ENCODE measurements around the gene WHRN.
A peak's percentile ranks its signal among the peaks of the same experiment; 100 is the strongest.

Gene WHRN

GRCh38 chr9:114461468-114461867 lies 43.8 kb downstream of the WHRN start:
- Mint-ChIP-seq H3K4me1 (ENCODE audit: low read depth) (peaks cover 8% of the 10 kb centered on the region), H3K27me3 (no peaks in the 10 kb centered on the region), H3K9me3 (no peaks in the 10 kb centered on the region), H3K4me3 (no peak overlapping the region), H3K36me3 (ENCODE audit: low read depth) (no peaks in the 10 kb centered on the region), H3K27ac (no peak overlapping the region)

GRCh38 chr9:114460513-114461199 lies 44.6 kb downstream of the WHRN start:
- peaks cover 5% of the 10 kb centered on the region for H3K4me1 Mint-ChIP-seq (ENCODE audit: low read depth)
- no peak overlapping the region for H3K4me3 Mint-ChIP-seq
- no peak overlapping the region for H3K27ac Mint-ChIP-seq
- H3K36me3 Mint-ChIP-seq (ENCODE audit: low read depth) = no peaks in the 10 kb centered on the region
- H3K27me3 Mint-ChIP-seq = no peaks in the 10 kb centered on the region
- no peaks in the 10 kb centered on the region for H3K9me3 Mint-ChIP-seq

GRCh38 chr9:114459464-114459863 lies 45.8 kb downstream of the WHRN start:
- Mint-ChIP-seq H3K27ac (no peak overlapping the region), H3K4me3 (no peak overlapping the region), H3K36me3 (ENCODE audit: low read depth) (no peaks in the 10 kb centered on the region), H3K9me3 (no peaks in the 10 kb centered on the region), H3K27me3 (no peaks in the 10 kb centered on the region), H3K4me1 (ENCODE audit: low read depth) (no peaks in the 10 kb centered on the region)

- H3K27ac Mint-ChIP-seq = no peak overlapping the region
Observed at GRCh38 chr9:114456929-114457328, 48.3 kb downstream of the WHRN start.

GRCh38 chr9:114454652-114455051 lies 50.6 kb downstream of the WHRN start:
- H3K9me3 Mint-ChIP-seq = no peaks in the 10 kb centered on the region
- H3K27me3 Mint-ChIP-seq = no peaks in the 10 kb centered on the region
- no peaks in the 10 kb centered on the region for H3K36me3 Mint-ChIP-seq (ENCODE audit: low read depth)
- no peak overlapping the region for H3K4me3 Mint-ChIP-seq
- peaks cover 26% of the 10 kb centered on the region for H3K4me1 Mint-ChIP-seq (ENCODE audit: low read depth)
- no peak overlapping the region for H3K27ac Mint-ChIP-seq

More at GRCh38 chr9:114456929-114457328, 48.3 kb downstream of the WHRN start:
- Mint-ChIP-seq H3K4me3 (no peak overlapping the region), H3K36me3 (ENCODE audit: low read depth) (no peaks in the 10 kb centered on the region), H3K27me3 (no peaks in the 10 kb centered on the region), H3K4me1 (ENCODE audit: low read depth) (peaks cover 13% of the 10 kb centered on the region), H3K9me3 (no peaks in the 10 kb centered on the region)

GRCh38 chr9:114452219-114453165 lies 52.8 kb downstream of the WHRN start:
- Mint-ChIP-seq H3K9me3 (no peaks in the 10 kb centered on the region), H3K27me3 (no peaks in the 10 kb centered on the region), H3K4me1 (ENCODE audit: low read depth) (peaks cover 31% of the 10 kb centered on the region), H3K36me3 (ENCODE audit: low read depth) (no peaks in the 10 kb centered on the region), H3K27ac (peak overlapping the region; percentile 47), H3K4me3 (no peak overlapping the region)

GRCh38 chr9:114451707-114452031 lies 53.6 kb downstream of the WHRN start:
- Mint-ChIP-seq H3K9me3 (no peaks in the 10 kb centered on the region), H3K36me3 (ENCODE audit: low read depth) (no peaks in the 10 kb centered on the region), H3K4me1 (ENCODE audit: low read depth) (peaks cover 31% of the 10 kb centered on the region), H3K4me3 (no peak overlapping the region), H3K27ac (peak overlapping the region; percentile 23), H3K27me3 (no peaks in the 10 kb centered on the region)

GRCh38 chr9:114450833-114451706 lies 54.2 kb downstream of the WHRN start:
- Mint-ChIP-seq H3K4me3 (no peak overlapping the region), H3K9me3 (no peaks in the 10 kb centered on the region), H3K27me3 (no peaks in the 10 kb centered on the region), H3K4me1 (ENCODE audit: low read depth) (peaks cover 31% of the 10 kb centered on the region), H3K36me3 (ENCODE audit: low read depth) (no peaks in the 10 kb centered on the region), H3K27ac (no peak overlapping the region)

- Mint-ChIP-seq H3K4me1 (ENCODE audit: low read depth) (peaks cover 31% of the 10 kb centered on the region), H3K36me3 (ENCODE audit: low read depth) (no peaks in the 10 kb centered on the region), H3K9me3 (no peaks in the 10 kb centered on the region), H3K27ac (no peak overlapping the region), H3K4me3 (no peak overlapping the region), H3K27me3 (no peaks in the 10 kb centered on the region)
Observed at GRCh38 chr9:114450181-114450580, 55.1 kb downstream of the WHRN start.

GRCh38 chr9:114449236-114449635 lies 56.0 kb downstream of the WHRN start:
- Mint-ChIP-seq H3K9me3 (no peaks in the 10 kb centered on the region), H3K36me3 (ENCODE audit: low read depth) (no peaks in the 10 kb centered on the region), H3K4me3 (no peak overlapping the region), H3K27me3 (no peaks in the 10 kb centered on the region), H3K4me1 (ENCODE audit: low read depth) (peaks cover 31% of the 10 kb centered on the region), H3K27ac (no peak overlapping the region)

GRCh38 chr9:114448706-114449105 lies 56.6 kb downstream of the WHRN start:
- Mint-ChIP-seq H3K4me1 (ENCODE audit: low read depth) (peaks cover 31% of the 10 kb centered on the region), H3K27me3 (no peaks in the 10 kb centered on the region), H3K27ac (no peak overlapping the region), H3K4me3 (no peak overlapping the region), H3K9me3 (no peaks in the 10 kb centered on the region), H3K36me3 (ENCODE audit: low read depth) (no peaks in the 10 kb centered on the region)

GRCh38 chr9:114446672-114447450 lies 58.4 kb downstream of the WHRN start:
- H3K36me3 Mint-ChIP-seq (ENCODE audit: low read depth) = no peaks in the 10 kb centered on the region
- H3K4me3 Mint-ChIP-seq = no peak overlapping the region
- H3K9me3 Mint-ChIP-seq = no peaks in the 10 kb centered on the region
- H3K4me1 Mint-ChIP-seq (ENCODE audit: low read depth) = peaks cover 18% of the 10 kb centered on the region
- no peaks in the 10 kb centered on the region for H3K27me3 Mint-ChIP-seq
- H3K27ac Mint-ChIP-seq = no peak overlapping the region

- H3K9me3 Mint-ChIP-seq = no peaks in the 10 kb centered on the region
- H3K27ac Mint-ChIP-seq = no peak overlapping the region
- no peak overlapping the region for H3K4me3 Mint-ChIP-seq
- no peaks in the 10 kb centered on the region for H3K27me3 Mint-ChIP-seq
- H3K36me3 Mint-ChIP-seq (ENCODE audit: low read depth) = no peaks in the 10 kb centered on the region
- peaks cover 9% of the 10 kb centered on the region for H3K4me1 Mint-ChIP-seq (ENCODE audit: low read depth)
Observed at GRCh38 chr9:114446036-114446435, 59.2 kb downstream of the WHRN start.

- H3K27me3 Mint-ChIP-seq = no peaks in the 10 kb centered on the region
- no peaks in the 10 kb centered on the region for H3K36me3 Mint-ChIP-seq (ENCODE audit: low read depth)
- no peaks in the 10 kb centered on the region for H3K9me3 Mint-ChIP-seq
- no peak overlapping the region for H3K27ac Mint-ChIP-seq
- no peak overlapping the region for H3K4me3 Mint-ChIP-seq
- peaks cover 5% of the 10 kb centered on the region for H3K4me1 Mint-ChIP-seq (ENCODE audit: low read depth)
Observed at GRCh38 chr9:114445616-114446015, 59.7 kb downstream of the WHRN start.

Data from stimulated activated naive CD8-positive, alpha-beta T cell treated with anti-CD3 and anti-CD28 coated beads, Interleukin-15, Interleukin-2, amounts not matched to agents 100 ng/mL and 50 ng/mL, for 24 hours (primary cell).